Kidney capillary endothelial cell (primary cell): ENCODE results near the gene TOM1L2.

Experiments
- DNase-seq: peaks from one replicate; pipeline ENCODE4 v3.0.0-alpha.2; 2018; ENCODE audit warnings: low spot score

Gene TOM1L2

DNA sequence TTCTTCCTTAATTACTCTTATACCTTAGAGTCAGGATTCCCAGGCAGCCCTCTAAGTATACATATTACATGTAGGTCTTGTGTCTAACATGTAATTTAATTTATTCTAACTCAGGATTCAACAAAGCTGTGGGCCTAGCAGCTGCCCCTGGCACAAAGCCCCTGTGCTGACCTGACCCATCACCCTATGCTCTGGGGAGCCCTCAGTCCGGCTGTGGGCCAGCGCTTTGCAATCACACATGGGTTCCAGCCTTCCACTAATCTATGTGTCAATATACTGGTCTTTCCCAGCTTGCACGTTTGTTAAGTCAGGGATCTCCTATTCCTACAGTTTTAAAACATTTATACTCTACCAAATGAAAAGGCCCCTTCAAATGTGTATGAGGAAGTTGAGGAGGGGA is 72.7 kb downstream of the TOM1L2 start:
- DNase-seq: no peak

DNA sequence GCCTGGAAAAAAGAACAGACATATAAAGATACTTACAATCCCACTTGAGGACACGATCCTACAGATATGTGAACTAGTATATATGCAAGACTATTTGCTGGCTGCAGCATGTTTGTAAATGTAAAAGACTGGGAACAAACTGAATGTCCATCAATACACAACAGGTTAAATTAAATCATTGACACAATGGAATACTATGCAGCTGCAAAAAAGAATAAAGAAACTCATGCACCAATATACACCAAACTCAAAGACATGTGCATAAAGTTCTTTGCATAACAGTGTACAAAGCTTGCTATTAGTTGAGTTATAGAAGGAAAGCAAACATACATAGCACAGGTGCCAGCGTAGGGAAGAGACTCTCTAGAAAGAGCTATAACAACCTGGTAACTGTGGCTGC is 73.5 kb downstream of the TOM1L2 start:
- no peak for DNase-seq

DNA sequence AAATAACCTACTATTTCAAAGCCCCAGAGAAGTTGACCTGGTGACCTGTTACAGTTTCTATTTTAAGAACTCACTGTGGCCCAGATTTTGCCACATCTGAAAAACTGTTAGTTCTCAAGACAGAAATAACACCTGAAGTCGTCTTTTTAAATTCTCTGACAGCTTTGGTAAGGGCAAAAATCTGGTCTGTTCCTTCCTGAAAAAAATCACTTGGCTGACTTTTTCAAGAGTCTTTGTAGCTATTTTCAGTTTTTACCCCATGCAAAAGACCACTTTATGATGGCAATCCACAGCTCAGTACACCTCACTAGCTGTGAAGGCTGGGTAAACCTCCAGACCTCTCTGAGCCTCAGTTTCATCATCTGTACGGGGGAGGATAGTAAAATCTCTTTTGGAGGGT is 74.8 kb downstream of the TOM1L2 start:
- DNase-seq: no peak

DNA sequence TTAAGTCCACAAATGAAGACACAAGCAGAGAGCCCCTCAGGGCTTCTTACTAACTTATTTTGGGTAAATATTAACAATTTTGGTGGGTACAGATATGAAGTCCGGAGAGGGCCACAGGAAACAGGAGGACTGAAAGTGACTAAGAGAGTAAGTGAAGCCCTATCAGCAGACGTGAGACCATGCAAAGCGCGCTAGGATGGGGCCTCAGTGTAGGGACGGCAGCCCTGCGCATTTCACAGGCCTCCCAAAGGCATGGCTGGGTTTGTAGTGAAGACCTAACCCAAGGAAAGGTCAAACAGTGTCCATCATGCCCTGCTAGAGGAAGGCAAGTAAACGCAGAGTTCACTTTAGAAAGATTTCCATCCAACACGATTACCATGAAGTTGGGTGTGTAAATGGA is 75.5 kb downstream of the TOM1L2 start:
- no peak for DNase-seq

DNA sequence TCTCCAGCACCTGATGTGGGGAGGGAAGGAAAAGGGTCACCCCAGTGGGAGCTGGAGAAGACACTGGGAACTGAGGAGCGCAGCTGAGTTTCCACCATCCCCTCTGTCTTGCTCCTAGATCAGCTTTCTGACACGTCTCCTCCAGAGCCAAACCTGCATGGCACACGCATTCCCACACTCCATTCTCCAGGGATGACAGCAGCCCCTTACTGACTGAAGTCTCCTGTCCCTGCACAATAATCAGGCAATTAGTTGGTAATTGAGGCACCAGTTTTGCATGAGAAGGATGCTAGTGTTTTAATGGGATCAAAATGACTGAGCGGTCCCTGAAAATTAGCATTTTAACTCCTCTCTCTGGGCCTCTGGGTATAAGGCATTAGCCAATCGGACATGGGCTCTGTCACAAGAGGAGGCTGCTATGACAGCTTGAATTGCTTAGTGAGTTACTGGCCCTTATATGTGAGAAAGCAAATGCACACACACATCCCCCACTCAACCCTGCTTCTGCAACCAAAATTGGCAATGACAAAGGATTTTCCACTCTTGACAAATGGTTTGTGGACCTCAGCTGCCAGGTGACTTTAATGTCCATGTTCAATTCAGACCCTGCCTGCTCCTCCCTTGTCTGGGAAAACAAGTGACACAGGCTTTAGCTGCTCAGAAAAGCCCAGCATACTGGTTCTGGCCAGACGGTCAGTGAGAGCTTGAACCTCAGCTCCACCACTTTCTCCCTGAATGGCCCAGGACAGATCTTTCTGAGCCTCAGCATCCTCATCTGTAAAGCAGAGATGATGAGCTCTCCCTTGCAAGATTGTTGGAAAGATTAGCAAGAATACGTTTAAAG is 78.2 kb downstream of the TOM1L2 start:
- DNase-seq: no peak

DNA sequence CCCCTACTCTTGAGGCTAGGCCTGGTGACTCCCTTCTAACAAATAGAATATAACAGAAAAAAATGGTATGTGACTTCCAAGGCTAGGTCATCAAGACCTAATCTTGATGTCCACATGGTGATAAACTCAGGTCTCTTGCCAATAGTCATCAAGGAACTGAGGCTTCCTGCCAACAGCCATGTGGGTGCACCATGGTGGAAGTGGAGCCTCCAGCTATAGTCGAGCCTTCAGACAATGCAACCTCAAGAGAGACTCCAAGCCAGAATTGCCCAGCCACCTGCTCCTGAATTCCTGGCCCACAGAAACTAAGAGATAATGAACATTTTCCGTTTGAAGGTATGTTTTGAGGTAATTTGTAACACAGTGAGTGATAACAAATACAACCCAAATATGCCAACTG is 79.5 kb downstream of the TOM1L2 start:
- DNase-seq: no peak

DNA sequence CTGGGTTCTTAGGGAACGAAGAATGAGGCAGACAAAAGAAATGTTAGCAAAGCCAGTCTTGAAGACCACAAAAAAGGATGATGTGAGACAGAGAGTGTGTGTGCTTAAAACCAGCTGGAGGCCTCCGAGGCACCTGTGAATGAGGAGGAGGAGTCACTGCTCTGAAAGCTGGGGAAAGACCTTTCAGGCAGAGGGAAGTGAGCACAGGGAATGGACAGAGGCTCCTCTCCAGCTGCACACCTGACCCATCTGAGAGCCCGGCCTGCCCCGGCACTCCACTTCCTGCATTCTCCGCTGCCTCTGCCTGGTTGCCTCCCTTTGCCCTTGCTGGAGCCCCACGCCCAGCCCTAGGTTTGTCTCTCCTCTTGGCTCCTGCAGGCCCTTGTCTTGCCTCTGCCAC is 80.2 kb downstream of the TOM1L2 start:
- DNase-seq: no peak

DNA sequence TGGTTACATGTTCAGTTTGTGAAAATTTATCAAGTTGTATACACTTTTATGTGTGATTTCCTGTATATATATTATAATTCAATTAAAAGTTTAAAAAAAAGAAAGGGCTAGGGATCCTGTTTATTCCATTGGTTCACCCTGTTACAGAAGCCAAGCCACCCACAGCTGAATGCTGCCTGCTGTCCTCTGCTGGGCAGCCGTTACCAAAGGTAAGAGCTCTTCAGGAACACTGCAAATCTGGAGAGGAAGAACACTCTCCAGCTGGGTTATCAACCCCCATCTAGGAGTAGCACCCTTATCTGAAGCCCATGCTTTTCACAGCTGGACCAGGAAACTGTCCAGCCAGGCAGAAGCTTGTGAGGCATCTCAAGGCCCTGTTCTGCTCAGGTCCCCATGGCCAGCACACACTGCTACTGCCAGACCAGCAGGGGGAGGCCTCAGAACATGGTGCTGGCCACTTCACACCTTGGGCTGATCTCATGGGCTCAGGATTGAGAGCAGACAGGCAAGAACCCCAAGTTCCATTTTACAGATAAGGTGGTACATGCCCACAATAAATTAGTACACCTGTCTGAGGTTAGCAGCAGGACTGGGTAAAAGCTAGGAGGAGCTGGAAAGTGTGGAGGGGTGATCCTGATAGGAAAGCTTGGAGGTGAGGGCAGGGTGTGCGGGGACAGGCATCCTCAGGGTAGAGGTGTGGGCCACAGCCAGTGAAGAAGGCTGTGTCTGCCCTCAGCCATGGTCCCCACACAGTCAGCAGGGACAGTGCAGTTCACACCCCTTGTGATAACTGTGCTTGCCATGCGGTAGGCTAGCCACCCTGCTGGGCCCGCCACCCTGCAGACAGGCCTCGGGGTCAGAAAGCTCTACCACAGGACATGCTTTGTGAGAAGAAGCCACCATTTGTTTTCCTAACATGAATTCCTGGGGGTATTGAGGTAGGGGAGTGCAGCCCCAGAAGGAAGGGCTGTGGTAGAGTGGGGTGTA is 81.1 kb downstream of the TOM1L2 start:
- DNase-seq: peak; percentile 30

DNA sequence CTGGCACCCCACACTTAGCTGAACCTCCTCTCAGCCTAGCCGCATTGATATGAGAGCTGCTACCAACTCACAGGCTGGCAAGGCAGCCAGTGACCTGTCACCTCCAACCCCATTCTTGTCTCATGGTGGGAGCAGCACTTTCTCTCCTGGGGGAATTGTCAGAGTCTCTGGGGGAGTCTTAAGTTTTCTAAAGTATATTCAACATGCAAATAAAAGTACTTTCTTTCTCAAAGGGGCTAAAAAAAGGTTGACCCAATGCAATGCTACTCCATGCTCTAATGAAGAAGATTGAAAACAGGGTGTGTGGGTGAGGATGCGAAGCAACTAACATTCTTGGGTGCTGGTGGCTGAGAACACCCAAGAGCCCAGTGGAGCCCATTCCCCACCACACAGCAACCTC is 82.3 kb downstream of the TOM1L2 start:
- DNase-seq: no peak

DNA sequence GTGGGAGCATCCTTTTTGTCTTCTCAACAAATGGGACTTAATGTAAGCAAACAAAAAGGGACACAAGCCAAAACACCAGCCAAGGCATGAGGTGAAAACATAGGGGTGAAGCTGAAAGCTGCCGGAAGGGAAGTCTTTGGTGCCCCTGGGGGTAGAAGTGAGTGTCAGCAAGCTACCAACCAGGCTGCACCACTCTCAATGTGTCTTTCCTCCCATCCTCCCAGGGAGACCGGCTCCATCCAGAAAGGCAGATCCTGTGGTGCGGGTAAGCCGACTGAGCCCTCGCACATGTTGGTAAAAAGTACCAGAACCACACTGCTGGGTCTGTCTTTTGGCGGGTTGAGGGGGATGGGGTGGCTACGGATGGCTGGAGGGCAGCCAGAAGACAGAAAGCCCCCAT is 83.4 kb downstream of the TOM1L2 start:
- no peak for DNase-seq

DNA sequence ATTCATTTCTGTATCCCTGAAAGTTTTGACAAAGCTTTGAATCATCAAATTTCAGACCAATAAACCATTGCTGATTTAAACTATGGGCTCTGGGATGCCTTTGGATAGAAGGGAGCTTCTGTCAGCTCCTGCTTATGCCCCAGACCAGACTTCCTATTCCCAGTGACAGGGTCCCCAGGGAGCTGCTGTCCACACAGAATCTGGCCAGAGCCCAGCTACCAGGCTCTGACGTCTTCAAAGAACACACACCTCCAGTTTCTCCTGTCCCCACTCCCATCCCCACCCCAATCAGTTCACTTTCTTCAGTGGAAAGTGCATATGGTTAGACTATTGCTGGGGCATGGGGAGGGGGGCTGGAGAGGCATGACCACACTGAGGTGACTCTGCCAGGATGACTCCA is 83.8 kb downstream of the TOM1L2 start:
- DNase-seq: no peak

DNA sequence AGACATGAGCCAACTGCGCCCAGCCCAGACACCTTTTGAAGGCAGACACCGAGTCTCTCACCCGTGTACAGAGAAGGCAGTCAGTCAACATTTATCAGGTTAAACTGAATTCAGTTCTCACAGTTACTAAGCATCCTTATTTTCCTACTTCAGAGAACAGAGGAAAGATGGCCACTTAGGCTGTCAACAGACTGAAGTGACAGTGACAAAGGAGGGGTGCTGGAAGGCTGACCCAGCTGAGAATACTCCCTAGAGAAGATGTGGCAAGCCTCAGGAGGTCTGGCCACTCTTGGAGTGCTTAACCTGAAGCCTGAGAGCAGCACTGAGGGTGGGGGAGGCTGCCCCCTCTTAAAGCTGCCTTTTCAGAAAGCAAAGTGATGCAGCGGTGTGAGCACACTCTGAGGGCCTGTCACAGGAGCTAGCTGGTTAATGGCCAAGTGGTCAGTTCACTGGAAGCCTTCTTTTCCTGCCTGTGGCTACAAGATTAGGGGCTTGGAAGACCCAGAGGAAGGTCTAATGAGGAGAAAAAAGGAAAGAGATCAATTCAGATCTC is 84.4 kb downstream of the TOM1L2 start:
- DNase-seq: no peak

DNA sequence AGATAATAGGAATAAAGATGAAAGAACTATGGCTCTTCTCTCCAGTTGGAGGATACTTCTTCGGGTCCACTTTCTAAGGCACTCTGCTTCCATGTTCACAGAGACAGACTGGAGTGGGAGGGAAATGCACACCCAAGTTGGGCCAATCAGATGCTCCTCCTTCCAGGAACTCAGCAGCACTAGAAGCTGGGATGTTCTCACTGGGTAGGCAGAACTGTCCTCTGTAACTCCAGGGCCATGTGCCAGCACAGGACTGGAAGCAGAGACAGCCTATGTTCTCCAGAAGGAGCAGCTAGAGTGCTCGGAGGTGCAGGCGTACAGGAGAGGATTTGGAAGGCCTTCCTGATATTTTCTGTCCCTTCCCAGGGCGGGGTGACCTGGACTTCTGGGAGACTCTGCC is 85.5 kb downstream of the TOM1L2 start:
- DNase-seq: no peak

DNA sequence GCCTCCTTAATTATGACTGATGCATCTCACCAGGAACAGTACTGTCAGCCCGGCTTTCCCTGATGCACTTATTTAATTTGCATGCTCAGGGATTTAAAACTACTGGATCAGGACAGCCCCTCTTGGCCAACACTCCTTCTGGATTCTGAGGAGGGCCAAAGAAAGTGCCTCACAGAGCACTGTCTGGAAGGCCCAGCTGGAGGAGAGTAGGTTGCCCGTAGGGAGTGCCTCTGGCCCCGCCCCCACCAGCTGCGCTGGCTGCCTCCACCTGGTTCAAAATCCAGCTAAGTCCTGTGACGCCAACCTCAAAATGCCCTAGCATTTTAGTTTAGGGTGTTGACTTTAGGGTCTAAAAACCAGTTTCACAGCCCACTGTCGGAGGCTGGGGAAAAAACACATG is 86.0 kb downstream of the TOM1L2 start:
- no peak for DNase-seq

DNA sequence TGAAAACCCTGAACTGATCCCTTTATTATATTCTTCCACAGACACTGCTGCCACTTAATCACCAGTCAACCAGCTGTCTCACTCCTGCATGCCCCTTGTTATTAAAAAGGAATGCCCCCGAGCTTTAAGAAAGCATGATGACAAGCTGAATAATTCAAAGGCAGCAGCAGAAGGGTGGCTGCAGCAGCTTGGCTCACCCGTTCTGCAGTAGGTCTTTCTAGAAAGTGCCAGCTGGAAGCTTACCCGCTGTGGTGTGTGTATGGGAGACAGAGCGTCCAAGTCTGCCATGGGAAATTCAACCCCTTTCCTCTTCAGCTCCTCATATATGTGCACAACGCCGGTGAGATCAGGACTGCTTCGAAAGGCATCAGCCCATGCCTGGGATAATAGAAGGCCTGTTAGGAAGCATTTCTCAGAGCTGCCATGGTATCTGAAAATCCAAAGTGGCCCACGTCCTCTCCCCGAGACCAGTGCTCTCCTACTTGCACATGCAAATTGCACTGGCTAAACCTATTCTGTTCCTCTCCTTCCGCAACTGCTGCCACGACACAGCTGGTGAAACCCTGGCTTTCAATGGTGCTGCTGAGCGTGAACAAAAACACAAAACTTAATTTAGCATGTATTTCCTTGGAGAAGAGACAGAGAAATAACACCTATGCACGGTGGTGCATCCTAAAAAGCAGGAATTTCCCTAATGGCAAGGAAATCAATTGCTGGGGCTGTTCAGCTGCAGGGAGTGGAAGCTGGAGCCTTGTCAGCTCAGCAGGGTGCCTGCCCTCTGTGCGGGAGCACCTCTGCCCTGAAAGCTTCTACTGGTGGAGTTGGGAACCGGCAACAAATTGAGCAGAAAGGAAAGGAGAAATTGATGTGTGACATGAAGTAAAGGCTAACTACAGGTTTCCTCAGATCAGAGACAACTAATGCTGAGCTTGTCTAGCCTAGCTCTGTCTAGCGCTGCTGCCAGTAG is 87.5 kb downstream of the TOM1L2 start:
- DNase-seq: no peak

DNA sequence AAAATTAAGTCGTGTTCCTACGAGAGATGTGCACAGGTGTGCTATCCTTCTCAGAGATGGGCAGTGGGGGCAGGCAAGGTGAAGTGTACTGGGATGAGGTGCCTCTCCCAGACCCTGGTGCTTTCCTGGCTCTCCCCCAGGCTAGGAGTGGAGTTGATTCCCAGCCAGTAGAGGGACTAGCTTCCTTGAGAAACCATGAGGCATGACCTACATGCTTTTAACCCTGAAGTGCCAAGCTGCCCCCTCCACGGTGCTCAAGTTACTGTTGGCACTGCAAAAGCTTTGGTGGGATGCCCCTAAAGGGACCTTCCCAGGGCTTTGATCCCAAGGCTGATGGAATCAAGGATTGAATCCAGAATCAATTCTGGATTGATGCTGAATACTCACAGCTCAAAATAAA is 88.4 kb downstream of the TOM1L2 start:
- DNase-seq: no peak

DNA sequence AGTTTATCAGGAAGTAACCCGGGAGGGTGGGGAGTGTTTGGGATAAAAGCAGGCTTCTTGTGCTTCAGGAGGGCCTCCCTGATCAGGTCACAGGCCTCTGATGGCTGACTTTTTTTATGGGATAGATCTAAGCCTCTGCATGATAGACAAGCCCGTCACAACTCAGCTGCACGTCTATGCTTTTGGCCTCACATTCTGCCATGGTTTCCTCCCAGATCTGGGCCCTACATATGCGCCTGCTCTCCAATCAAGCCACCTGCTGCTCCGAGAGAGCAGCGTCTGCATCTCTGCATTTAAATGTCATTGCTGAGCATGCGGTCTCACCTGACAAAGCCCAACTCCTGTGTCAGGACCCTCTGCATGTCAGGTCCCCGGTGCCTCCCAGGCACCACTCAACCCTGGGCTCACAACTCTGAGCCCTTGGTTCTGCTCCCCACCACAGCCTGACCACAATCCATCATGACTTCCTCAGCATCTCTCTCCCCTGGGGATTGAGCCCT is 90.1 kb downstream of the TOM1L2 start:
- no peak for DNase-seq

DNA sequence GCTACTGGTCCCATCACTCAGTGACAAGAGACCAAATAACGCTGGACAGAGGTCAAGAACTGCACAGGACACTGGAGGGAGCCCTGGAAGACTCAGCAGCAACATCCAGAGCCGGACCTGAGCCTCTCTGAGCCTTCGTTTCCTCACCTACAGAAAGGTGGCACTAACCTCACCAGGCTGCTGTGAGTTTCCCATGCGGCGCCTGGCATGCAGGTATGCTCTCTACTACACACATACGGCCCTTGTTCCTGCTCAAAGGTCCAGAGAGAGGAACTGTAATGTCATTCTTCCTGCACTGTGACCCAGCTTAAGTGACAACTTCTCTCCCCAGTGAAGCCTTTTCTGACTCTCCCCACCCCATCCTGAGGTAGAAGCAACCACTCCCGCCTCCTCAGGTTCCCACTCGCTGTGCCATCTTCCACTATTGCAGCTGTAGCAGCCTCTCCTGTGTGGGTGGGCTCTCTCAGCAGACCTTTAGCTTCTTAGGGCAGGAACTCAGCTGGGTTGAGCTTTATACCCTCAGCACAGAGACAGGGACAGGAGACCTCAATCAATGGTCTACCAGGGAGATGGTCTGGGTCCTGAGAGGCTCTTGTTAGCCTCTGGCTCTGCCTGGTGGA is 91.5 kb downstream of the TOM1L2 start:
- DNase-seq: no peak

DNA sequence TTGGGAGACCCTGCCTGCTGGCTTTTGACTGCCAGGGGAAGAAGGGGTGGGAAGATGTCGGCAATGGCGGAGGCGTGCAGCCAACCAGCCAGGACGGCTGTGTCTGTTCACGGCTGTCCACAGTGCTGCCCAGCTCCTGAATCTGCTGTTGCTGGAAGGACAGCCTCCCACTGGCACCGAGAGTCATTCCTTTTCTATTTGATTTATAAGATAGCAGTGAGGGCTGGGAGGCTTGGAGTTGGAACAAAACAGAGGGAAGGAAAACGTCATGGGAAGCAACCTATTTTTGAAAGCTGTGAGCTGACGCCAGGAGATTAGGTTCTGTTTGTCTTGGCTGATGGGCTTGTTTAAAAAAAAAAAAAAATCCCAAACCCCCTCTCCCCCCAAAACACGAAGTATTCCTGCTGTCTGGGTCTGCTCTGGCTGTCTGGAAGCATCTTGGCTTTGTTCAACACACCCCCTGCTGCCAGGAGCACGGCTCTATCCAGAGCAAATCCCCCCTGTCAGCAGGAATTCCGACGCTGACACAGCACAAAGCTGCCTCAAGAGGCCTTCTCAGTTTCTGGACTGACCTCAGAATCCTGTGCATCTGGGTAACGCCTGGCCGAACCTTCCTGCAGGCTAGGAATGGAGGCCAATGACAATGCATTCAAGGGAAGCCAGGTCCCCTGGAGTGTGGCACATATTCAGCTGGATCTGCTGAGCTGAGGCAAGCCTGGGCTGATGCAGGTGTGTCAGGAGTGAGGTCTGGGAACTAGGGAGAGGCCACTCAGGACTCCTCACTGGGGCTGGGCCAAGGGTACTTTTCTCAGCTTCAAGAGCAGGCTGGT is 94.5 kb downstream of the TOM1L2 start:
- DNase-seq: no peak

DNA sequence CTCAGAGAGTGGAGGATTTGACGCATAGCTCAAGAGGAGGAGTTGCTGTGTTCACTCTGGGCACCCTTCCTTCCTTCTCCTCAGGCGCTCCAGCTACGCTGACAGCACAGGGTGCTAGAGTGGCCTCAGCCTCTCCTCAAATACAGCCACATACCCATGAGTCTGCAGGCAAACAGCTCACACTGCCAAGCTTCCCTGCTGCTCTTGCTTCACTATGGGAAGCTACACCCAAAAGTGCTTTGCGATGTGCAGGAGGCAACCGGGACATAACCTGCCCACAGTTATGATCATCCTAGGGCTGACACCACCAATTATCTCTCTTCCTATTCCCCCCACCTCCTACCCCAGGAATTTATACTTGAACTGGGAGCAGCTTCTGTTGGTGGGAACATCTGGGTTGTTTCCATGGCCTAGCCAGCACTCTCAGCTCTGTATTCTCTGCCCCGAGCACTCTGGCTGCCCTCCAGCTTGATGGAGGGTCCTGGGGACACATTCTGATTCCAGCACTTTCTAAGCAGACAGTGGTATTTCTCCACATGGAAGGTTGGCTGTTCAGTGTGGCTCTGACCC is 95.2 kb downstream of the TOM1L2 start:
- no peak for DNase-seq
